Cardiac atrium fibroblast (primary cell): ENCODE results near the gene STMN3. TPM values are rescaled to one million over a fixed set of nuclear protein-coding genes. Genes with fewer than 3 reads are reported as not detected.

Source experiments
- total RNA-seq: library from RNA; depleted of rRNA; stranded (reverse); fragments of >200 nt; gene quantifications from 2 replicates; pipeline ENCODE4 v1.2.3, GENCODE V29; 2015

The STMN3 gene
- 38.6 and 51.4 TPM in 2 replicates for total RNA-seq

DNA sequence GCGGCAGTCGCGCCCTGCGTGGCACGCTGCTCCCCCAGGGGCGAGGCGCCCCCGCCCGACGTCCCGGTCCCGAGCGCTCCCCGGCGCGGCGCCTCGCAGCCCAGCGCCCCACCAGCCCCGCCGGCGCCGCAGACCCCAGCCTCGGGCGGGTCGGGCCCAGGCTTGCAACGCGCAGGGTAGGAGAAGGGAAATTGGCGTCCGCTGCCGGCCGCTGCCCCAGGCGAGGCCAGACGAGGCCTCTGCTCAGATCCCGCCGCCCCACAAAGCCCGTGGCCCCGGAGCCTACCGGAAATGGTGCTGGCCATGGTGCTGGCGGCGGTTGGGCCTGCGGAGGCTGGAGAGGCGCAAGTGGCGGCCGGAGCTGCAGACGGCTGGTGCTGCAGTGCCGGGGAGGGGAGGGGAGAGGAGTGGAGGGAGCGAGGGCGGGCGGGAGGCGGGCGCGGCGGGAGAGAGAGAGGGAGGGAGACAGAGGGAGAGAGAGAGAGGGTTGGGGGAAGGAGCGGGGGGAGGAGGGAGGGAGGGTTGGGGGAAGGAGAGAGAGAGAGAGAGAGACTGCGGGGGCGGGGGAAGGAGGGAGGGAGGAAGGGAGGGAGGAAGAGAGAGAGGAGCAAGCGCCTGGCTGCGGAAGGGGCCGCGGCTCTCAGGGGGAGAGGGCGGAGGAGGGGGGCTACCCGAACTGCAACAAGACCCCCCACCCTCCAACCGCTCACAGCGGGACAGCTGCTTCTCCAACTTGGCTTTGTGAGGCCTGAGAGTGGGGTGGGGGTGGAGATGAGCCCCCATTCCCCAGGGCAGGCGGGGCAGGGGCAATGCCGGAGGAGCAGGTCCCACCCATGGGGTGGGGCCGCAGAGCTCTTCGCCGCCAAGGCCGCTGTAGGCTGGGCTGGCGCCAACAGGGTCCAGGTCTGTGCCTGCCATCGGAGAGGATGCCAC, at the start of gene STMN3:
Gene STMN3, minus strand, starts transcription at position 384 of the 933 bp plus-strand sequence. Its CDS starts 79 bp downstream, at position 305.

GRCh38 chr20:63696628-63697356, 43.6 kb upstream of the STMN3 start, which contains the start of gene TNFRSF6B:
Gene TNFRSF6B, plus strand, starts transcription at chr20:63696652. Its CDS starts 116 bp downstream, at chr20:63696768.

DNA sequence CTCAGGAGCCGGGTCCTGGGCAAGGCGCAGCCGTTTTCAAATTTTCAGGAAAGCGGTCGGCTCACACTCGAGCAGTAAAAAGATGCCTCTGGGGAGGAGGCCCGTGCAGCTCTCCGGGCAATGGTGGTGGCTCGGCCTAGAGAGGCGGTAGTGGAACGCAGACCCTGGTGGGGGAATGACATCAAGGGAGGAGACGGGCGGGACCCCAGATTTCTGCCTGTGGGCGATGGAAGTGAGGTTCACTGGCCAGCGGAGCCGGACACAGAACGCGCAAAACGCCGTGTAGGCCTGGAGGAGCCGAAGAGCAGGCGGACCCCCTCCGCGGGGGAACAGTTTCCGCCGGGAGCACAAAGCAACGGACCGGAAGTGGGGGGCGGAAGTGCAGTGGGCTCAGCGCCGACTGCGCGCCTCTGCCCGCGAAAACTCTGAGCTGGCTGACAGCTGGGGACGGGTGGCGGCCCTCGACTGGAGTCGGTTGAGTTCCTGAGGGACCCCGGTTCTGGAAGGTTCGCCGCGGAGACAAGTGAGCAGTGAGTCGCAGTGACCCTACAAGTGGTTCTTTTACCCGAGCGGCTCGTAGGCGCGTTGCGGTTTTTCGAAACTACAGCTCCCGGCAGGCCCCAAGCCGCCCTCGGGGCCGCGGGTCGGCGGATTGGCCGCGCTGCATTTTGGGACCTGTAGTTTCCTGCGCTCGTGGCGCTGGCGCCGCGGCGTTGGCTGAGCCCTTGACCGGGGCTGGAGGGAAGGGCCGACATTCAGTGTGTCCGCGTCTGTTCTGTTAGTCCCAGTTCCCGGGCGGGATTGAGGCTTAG, 4.9 kb upstream of the STMN3 start, which contains the start of gene RTEL1:
Gene RTEL1, plus strand, starts transcription at position 376 of the 812 bp plus-strand sequence. CDS start 1,091 bp downstream, outside the sequence.

DNA sequence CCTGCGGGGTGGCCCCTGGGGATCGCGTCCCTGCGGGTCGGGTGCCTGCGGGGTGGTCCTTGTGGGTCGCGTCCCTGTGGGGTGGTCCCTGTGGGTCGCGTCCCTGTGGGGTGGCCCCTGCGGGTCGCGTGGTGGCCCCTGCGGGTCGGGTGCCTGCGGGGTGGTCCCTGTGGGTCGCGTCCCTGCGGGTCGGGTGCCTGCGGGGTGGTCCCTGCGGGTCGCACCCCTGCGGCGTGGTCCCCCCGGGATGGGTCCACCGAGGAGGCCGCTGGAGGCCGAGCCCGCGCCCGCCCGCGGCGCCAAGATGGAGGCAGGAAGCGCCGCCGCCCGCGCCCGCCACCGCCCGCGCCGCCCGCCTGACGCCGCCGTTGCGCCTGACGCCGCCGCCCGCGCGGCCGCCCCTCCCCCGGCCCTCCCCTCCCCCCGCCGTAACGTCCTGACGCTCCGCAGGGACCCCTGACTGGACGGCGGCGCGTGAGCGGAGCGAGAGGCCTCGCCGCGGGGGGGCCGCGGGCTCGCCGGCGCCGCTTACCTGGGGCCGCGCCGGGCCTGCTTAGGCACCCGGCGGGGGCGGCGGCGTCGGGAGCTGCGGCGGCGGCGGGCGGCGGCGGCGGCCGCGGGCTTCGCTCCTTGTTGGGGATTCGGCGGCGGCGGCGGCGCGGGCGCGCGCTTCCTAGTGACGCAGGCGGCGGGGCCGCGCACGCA, 26.6 kb downstream of the STMN3 start, which contains the start of gene GMEB2:
Gene GMEB2, minus strand, starts transcription at position 678 of the 705 bp plus-strand sequence. CDS start 7,704 bp downstream, outside the sequence.

Other genes starting within 250 kb of the STMN3 start
- gene KCNQ2, start 180.8 kb downstream of the STMN3 start, total RNA-seq, result not detected in 2 replicates
- gene EEF1A2, start 154.3 kb downstream of the STMN3 start, total RNA-seq, result 2.4 and 2.5 TPM in 2 replicates
- 136 and 228 TPM in 2 replicates for gene PPDPF, start 132.7 kb downstream of the STMN3 start, total RNA-seq
- gene PTK6, start 116.0 kb downstream of the STMN3 start, total RNA-seq, result not detected in 2 replicates
- not detected in 2 replicates for gene SRMS, start 105.7 kb downstream of the STMN3 start, total RNA-seq
- 0.16 and 0.36 TPM in 2 replicates for gene FNDC11, start 99.3 kb downstream of the STMN3 start, total RNA-seq
- 24.0 and 33.4 TPM in 2 replicates for gene HELZ2, start 79.2 kb downstream of the STMN3 start, total RNA-seq
- gene GMEB2, start 26.3 kb downstream of the STMN3 start, total RNA-seq, result 6.8 and 12.5 TPM in 2 replicates
- gene RTEL1, start 4.9 kb upstream of the STMN3 start, total RNA-seq, result 7.1 and 9.6 TPM in 2 replicates
- gene TNFRSF6B, start 43.2 kb upstream of the STMN3 start, total RNA-seq, result 1.8 and 5.8 TPM in 2 replicates
- 37.3 and 38.5 TPM in 2 replicates for gene ARFRP1, start 54.6 kb upstream of the STMN3 start, total RNA-seq
- 23.8 and 24.5 TPM in 2 replicates for gene ZGPAT, start 54.6 kb upstream of the STMN3 start, total RNA-seq
- gene LIME1, start 83.2 kb upstream of the STMN3 start, total RNA-seq, result 3.8 and 7.3 TPM in 2 replicates
- gene SLC2A4RG, start 86.4 kb upstream of the STMN3 start, total RNA-seq, result 36.9 and 58.5 TPM in 2 replicates
- gene ZBTB46, start 177.8 kb upstream of the STMN3 start, total RNA-seq, result 3.4 and 3.9 TPM in 2 replicates
- gene ABHD16B, start 208.1 kb upstream of the STMN3 start, total RNA-seq, result not detected in 2 replicates
- gene TPD52L2, start 211.8 kb upstream of the STMN3 start, total RNA-seq, result 131 and 133 TPM in 2 replicates
- 51.4 and 57.8 TPM in 2 replicates for gene DNAJC5, start 241.7 kb upstream of the STMN3 start, total RNA-seq